Sciatic nerve (tissue), 2 donors: ENCODE data around the gene MEIS1. TPM values are rescaled to one million over a fixed set of nuclear protein-coding genes. Genes with fewer than 3 reads are reported as not detected.

Experiments
- ATAC-seq: fragments of 200-7000 bp; cut with Tn5 transposase; one replicate; pipeline ENCODE4 v1.9.1; 2020; ENCODE audit warnings: mild to moderate bottlenecking, moderate library complexity
- DNase-seq: peaks from one replicate; pipeline ENCODE4 v3.0.0-alpha.2; 2020; ENCODE audit warnings: low spot score
- intact Hi-C: fragments of 100-400 bp; cut with DNase I; formaldehyde crosslinking; loops from one replicate; pipeline ENCODE4 v1.14.2; 2022
- total RNA-seq: library from RNA; stranded (reverse); fragmentation: NEBNext Ultra II Directional; extraction: Animal tissue kit (Norgen Biotek cat#: 25700); gene quantifications from one replicate; pipeline ENCODE4 v1.2.1, GENCODE V29; 2021
- donor health status: DM: no; HTN: no; CAD: no.
- donor health status: DM: no; HTN: no; CAD: no.

MEIS1 gene
- total RNA-seq, 1 donor from 2014 or later, result 18.0 TPM

DNA sequence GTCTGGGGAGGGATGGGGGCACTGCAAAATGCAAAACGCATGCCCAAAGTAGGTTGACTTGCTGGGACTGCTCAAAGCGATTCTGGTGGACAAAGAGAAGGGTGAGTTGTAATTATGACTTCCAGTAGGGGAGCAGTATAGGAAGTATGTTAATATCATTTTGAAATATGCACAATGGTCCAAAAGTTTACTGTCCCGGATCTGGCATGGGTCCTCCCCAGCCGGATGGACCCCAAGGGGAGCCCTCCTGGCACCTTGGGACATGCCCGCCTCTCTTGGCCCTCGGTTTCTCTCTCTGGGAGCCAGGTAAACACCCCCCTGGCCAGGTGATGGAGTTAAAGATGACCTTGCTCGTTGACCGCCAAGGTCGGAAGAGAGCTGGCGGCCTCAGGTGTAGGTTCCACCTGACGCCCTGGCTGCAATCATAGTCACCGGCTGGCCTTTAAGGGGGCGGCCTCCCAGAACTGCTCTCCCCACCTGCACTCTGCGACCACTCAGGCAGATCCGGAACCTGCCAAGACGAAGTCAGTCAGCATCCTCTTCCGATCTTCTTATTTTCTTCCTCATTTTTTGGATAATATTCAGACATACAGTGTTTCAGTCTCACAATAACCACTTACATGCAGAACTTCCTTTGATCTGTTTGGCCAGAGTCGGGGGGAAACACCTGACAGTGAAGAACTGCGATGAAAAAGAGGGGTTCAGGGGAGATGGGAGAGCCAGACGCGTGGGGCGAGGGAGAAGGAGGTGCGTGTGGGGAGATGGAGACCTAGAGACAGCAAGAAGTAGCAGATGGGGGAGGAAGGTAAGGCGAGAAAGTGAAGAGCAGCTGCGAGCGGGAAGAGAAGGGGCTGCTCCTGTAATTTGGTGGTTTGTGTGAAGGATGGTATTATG is 148.3 kb downstream of the MEIS1 start:
- no peak for ATAC-seq
- no peak for DNase-seq
- intact Hi-C loops, result no loop called here

DNA sequence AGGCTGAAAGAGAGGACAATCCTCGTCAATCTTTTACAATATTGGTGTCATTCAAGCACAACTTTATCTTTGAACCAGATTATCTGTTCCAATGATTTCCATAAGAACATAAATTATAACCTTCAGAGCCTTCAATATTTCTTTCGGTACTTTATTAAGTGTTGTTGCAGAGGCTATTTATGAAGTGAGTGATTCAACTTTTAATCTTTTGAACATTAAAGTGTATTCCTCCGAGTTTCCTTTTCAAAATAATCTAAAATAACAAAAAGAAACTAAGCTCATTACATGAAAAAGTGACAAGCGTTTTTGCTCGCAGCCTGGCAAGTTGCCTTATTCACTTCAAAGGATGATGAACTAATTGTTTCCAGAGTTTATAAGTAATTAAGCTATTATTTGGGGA is 149.0 kb downstream of the MEIS1 start:
- intact Hi-C loops, result no loop called here
- DNase-seq, result no peak

DNA sequence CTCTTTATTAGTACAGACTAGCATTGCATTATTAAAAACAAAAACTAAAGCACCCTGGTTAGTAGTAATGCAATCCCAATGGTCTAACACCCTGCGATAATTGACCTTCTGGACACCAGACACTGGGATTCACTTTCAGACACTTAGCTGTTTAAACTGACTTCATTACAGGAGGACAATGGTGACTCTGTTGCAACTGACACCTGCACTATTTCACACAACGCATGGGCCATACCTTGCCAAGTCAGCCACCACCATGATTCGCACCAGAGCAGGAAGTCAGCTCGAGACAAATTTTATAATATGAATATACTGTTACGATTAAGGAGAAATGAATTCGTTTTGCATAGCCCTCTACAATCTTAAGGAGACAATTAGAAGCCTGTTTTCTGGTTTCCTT is 150.7 kb downstream of the MEIS1 start:
- DNase-seq, result no peak
- intact Hi-C loops, result no loop called here
- no peak for ATAC-seq

More for the DNA sequence above, 149.0 kb downstream of the MEIS1 start:
- no peak for ATAC-seq

DNA sequence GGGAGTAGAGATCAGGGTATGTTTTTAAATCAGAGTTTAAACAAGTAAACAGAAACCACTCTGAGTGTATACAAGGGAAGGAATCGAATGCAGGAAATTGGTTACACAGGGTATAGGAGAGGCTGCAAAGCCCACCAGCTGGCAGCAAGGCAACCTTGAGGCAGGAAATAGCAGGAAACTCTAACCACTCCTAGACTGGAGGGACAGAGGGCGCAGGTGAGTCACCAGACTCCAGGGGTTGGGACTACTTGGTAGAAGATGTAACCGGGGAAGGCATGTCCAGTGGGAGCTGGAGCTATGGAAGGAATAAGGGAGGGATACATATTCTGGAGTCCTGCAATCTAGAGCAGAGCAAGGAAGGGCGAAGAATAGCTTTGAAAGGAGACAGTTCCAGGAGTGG is 152.3 kb downstream of the MEIS1 start:
- intact Hi-C loops, result no loop called here
- DNase-seq (no peak), ATAC-seq (no peak)

DNA sequence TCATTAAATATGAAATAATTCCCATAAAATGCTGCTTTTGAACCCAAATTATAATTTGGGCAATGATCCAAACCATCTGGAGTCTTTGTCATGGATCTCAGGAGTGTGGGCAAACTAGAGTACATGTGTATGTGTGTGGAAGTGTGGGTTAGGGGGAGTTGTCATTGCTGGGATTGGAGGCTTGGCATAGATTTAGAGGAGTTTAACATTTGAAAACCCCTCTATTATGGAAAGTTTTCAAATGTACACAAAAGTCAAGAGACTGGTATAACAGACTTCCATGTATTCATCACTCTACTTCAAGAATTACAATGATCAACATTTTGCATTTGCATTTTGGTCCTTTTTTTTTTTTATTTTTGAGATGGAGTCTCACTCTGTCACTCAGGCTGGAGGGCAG is 159.1 kb downstream of the MEIS1 start:
- ATAC-seq (no peak), DNase-seq (no peak)
- intact Hi-C loops, result no loop called here

DNA sequence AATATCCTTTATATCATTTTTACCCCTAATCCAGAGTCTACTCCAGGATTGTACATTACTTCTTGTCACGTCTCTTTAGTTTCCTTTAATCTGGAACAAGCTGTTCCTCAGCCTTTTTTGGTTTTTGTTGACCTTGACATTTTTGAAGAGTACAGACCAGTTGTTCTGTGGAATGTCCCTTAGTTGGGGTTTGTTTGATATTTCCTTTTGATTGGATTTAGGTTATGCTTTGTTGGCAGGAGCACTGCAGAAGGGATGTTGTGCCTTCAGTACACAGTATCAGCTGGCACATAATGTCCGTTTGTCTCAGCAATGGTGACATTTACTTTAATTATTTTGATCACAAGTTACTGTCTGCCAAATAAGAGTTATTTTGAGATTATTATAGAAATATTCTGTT is 160.6 kb downstream of the MEIS1 start:
- no peak for DNase-seq
- intact Hi-C loops, result no loop called here
- ATAC-seq, result no peak

DNA sequence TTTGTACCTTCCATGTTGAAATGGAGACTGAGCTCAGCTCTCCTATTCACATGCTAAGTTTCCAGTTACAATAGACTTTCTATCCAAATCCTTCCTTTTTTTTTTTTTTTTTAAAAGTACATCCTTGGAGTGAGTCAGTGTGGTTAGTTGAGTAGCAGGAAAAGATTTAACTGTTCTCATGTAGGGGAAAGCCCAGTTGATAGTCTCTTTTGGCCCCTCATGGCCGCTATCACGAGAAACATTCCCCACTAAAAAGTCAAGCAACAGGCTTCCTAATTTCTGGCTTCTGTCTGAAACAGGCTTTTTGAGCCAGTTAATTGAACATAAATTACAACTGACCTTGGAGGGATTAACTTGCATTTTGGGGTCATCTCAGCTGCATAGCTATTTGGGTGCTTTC is 161.3 kb downstream of the MEIS1 start:
- ATAC-seq, result no peak
- intact Hi-C loops, result no loop called here
- no peak for DNase-seq

DNA sequence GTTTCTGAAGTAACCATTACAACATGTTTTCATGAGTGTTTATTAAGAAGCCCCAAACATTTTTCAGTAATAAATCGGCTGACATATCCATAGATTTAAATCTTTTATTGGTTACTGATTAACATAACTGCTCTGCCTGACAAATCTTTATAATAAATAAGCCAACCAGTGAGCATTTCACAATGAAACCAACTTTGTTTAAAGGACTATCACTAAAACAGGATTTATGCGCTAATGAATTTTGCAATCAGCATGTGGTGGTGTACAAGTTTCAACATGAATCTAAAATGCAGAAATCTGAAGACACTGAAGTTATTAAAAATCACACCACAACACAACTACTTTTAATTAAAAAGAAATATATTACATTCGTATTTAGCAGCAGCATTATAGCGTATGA is 166.7 kb downstream of the MEIS1 start:
- no peak for ATAC-seq
- DNase-seq, result no peak
- intact Hi-C loops, result no loop called here

DNA sequence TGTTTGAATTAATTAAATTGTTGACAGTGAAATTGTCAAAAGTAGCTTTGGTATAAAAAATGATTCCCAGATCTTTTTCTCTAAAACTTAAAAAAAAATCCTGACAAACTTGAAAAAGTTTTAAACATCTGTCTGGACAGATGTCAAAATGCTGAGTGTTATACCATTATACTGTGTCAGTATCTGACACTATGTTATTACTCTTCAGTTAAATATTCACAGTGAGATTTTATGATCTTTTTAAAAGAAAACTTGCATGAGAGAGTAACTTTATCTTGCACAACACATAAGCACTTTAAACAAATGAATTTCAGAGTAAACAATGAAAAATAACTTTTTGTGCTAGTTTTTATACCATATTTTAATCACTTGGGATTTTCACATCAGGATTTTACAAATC is 167.4 kb downstream of the MEIS1 start:
- ATAC-seq (no peak), DNase-seq (no peak)
- intact Hi-C loops, result no loop called here

DNA sequence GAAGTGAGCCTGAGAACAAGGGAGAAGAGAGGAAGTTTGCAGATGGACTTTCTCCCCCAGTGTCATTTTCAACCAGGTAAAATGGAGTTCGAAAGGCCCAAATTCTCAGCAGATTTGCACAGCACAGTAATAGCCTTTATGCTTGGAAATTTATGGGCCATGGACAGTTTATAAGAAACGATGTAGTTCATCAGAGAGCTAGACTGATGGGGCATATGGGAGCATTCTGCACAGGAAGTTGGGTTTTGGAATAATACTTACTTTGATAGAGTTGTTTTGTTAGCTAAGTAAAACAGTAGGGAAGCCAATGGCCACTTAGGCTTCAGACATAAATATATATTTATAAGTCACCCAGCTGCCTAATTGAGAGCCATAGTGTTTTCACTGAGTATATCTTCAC is 169.4 kb downstream of the MEIS1 start:
- DNase-seq (no peak), ATAC-seq (no peak)
- intact Hi-C loops, result no loop called here

DNA sequence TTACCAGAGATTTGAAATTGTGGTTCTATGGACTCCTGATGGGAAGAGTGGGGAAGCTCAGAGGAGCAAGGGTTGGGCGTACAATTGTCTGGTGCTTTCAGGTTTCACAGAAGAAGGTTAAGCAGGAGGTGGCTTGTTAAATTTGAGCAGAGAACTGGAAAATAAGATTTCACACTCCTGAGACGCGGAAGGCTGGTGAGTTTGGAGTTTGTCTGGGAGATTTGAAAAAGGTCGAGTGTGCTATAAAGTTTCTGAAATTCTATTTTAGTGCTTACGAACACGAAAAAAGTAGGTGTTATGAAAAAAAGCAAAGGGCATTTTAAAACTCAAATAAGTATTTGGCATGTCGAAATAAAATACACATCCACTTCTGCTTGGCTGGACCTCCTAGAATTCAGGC is 170.1 kb downstream of the MEIS1 start:
- no peak for DNase-seq
- intact Hi-C loops, result no loop called here
- ATAC-seq, result no peak

DNA sequence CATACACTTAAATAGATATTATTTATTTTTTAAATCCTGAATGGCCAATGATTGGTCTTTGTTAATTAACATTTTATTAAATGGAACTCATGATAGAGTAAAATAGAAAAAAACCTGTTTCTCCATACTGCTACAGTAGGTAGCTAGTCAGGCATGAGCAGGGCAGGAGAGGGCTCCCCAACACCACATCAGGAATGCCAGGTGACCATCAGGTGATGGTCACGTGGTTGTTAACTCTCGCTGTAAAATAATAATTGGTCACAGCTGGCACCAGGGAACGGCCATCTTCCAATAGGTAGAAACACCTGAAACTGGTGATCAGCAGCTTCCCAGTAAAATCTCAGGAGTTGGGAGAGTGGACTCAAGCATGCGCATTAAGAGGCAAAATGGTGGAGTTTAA is 172.2 kb downstream of the MEIS1 start:
- intact Hi-C loops, result no loop called here
- DNase-seq (no peak), ATAC-seq (no peak)
